Measurements from ENCODE around the gene ZDHHC14. TPM values are rescaled to one million over a fixed set of nuclear protein-coding genes. Genes with fewer than 3 reads are reported as not detected.

Gene ZDHHC14
- total RNA-seq, 2 donors from 2014 or later, result 13.0 to 19.1 TPM

DNA sequence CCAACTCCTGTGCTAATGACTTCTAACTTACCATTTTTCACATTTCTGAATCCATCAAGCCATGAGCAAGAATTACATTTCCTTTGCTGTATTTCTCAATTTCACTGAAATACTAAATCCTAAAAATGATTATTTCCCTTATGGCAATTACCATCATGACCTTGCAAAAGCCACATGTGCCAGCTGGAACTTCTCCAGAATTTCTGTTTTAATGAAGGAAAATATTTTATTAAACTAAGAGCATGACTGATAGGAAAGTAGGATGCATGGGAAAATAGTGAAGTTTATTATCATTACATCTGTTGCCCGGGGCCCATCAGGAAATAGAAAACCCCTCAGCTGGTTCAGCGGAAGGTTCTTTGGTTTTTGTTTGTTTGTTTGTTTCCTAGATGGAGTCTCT is 43.2 kb upstream of the ZDHHC14 start:
- Histone ChIP-seq H3K4me1 (no peaks in the 10 kb centered on the region), H3K27me3 (no peaks in the 10 kb centered on the region), H3K9me3 (no peaks in the 10 kb centered on the region), H3K4me3 (no peak overlapping the region), H3K27ac (no peak overlapping the region), H3K36me3 (no peaks in the 10 kb centered on the region)
- no peak for TF ChIP-seq CTCF (IDR thresholded peaks at IDR 0.05)
- no peak for DNase-seq (ENCODE audit: low spot score)

- no peak overlapping the region for H3K27ac ChIP-seq
- no peak for TF ChIP-seq CTCF (IDR thresholded peaks at IDR 0.05)
- no peaks in the 10 kb centered on the region for H3K36me3 ChIP-seq
- no peaks in the 10 kb centered on the region for H3K9me3 ChIP-seq
- no peaks in the 10 kb centered on the region for H3K27me3 ChIP-seq
- H3K4me3 ChIP-seq, result no peak overlapping the region
- no peaks in the 10 kb centered on the region for H3K4me1 ChIP-seq
- DNase-seq (ENCODE audit: low spot score), result no peak
These were observed 41.6 kb upstream of the ZDHHC14 start for GRCh38 chr6:157339432-157339831.

GRCh38 chr6:157343732-157344131 is 37.3 kb upstream of the ZDHHC14 start:
- Histone ChIP-seq H3K27ac (no peak overlapping the region), H3K36me3 (no peaks in the 10 kb centered on the region), H3K4me3 (no peak overlapping the region), H3K4me1 (no peaks in the 10 kb centered on the region), H3K9me3 (no peaks in the 10 kb centered on the region), H3K27me3 (no peaks in the 10 kb centered on the region)
- no peak for DNase-seq (ENCODE audit: low spot score)
- no peak for TF ChIP-seq CTCF (IDR thresholded peaks at IDR 0.05)

- peaks cover 0 to 7% of the 10 kb centered on the region in 2 donors for H3K9me3 ChIP-seq
- no peak overlapping the region for H3K27ac ChIP-seq
- no peaks in the 10 kb centered on the region for H3K27me3 ChIP-seq
- no peak for TF ChIP-seq CTCF (IDR thresholded peaks at IDR 0.05)
- no peaks in the 10 kb centered on the region for H3K4me1 ChIP-seq
- H3K36me3 ChIP-seq, result no peaks in the 10 kb centered on the region
- DNase-seq (ENCODE audit: low spot score), result no peak
- no peak overlapping the region for H3K4me3 ChIP-seq
These were observed 34.6 kb upstream of the ZDHHC14 start for GRCh38 chr6:157346373-157346772.

- TF ChIP-seq CTCF (IDR thresholded peaks at IDR 0.05), result no peak
- Histone ChIP-seq H3K9me3 (no peaks in the 10 kb centered on the region), H3K4me1 (no peaks in the 10 kb centered on the region), H3K36me3 (no peaks in the 10 kb centered on the region), H3K27ac (no peak overlapping the region), H3K4me3 (no peak overlapping the region), H3K27me3 (no peaks in the 10 kb centered on the region)
- DNase-seq (ENCODE audit: low spot score), result no peak
These were observed 22.7 kb upstream of the ZDHHC14 start for GRCh38 chr6:157358287-157358686.

GRCh38 chr6:157361886-157362285 is 19.1 kb upstream of the ZDHHC14 start:
- Histone ChIP-seq H3K36me3 (no peaks in the 10 kb centered on the region), H3K9me3 (no peaks in the 10 kb centered on the region), H3K27me3 (no peaks in the 10 kb centered on the region), H3K27ac (no peak overlapping the region), H3K4me3 (no peak overlapping the region), H3K4me1 (no peaks in the 10 kb centered on the region)
- TF ChIP-seq CTCF (IDR thresholded peaks at IDR 0.05), result no peak
- DNase-seq (ENCODE audit: low spot score), result no peak
